RWPE2 (cell line): Measurements from ENCODE around the gene TGM2.

Experiments used
- ATAC-seq: fragments of 200-7000 bp; cut with Tn5 transposase; 3 replicates; pipeline ENCODE4 v1.9.1; 2021; ENCODE audit warnings: low read depth
- DNase-seq: peaks from one replicate; pipeline ENCODE4 v3.0.0-alpha.2; 2020; ENCODE audit warnings: low spot score
- H3K27ac ChIP-seq: fragments of 450-650 bp; 2 replicates; pipeline ENCODE4 v1.5.1; 2017; ENCODE audit warnings: mild to moderate bottlenecking; ENCODE audit not compliant: poor library complexity, severe bottlenecking
- H3K27me3 ChIP-seq: fragments of 250-450 bp; sonication (Bioruptor Pico); 2 replicates; pipeline ENCODE4 v1.5.1; 2021; ENCODE audit warnings: mild to moderate bottlenecking, moderate library complexity; ENCODE audit not compliant: insufficient read depth, poor library complexity, severe bottlenecking
- H3K36me3 ChIP-seq: fragments of 250-450 bp; sonication (Bioruptor Pico); 2 replicates; pipeline ENCODE4 v1.5.1; 2020; ENCODE audit warnings: low read depth, mild to moderate bottlenecking, moderate library complexity
- H3K4me1 ChIP-seq: fragments of 250-450 bp; sonication (Bioruptor Pico); 2 replicates; pipeline ENCODE4 v1.5.1; 2021; ENCODE audit warnings: mild to moderate bottlenecking, moderate library complexity; ENCODE audit not compliant: insufficient read depth, poor library complexity, severe bottlenecking
- H3K4me3 ChIP-seq: fragments of 250-450 bp; sonication (Bioruptor Pico); 2 replicates; pipeline ENCODE4 v1.5.1; 2021; ENCODE audit warnings: mild to moderate bottlenecking, moderate library complexity; ENCODE audit not compliant: severe bottlenecking
- H3K9me3 ChIP-seq: fragments of 250-450 bp; sonication (Bioruptor Pico); 2 replicates; pipeline ENCODE4 v1.5.1; 2021; ENCODE audit warnings: mild to moderate bottlenecking, moderate library complexity; ENCODE audit not compliant: severe bottlenecking
- CTCF ChIP-seq: fragments of 450-650 bp; IDR thresholded peaks from one replicate; pipeline ENCODE4 v1.5.1; 2017; ENCODE audit warnings: mild to moderate bottlenecking, moderate library complexity; ENCODE audit not compliant: poor library complexity, severe bottlenecking

The TGM2 gene

GRCh38 chr20:38141204-38141888 is 23.7 kb downstream of the TGM2 start:
- Histone ChIP-seq H3K27me3 (no peaks in the 10 kb centered on the region), H3K4me3 (no peak overlapping the region), H3K27ac (peak overlapping the region; percentile 94), H3K9me3 (no peaks in the 10 kb centered on the region), H3K4me1 (peaks cover 39% of the 10 kb centered on the region), H3K36me3 (peaks cover 16% of the 10 kb centered on the region)
- no peak for ATAC-seq
- peak; percentile 80 for DNase-seq
- TF ChIP-seq CTCF, result no peak

- Histone ChIP-seq H3K27me3 (no peaks in the 10 kb centered on the region), H3K4me1 (peaks cover 36% of the 10 kb centered on the region), H3K9me3 (no peaks in the 10 kb centered on the region), H3K36me3 (peaks cover 11% of the 10 kb centered on the region), H3K27ac (peak overlapping the region; percentile 94), H3K4me3 (no peak overlapping the region)
- no peak for TF ChIP-seq CTCF
- ATAC-seq (no peak), DNase-seq (peak; percentile 71)
These were observed 24.9 kb downstream of the TGM2 start for GRCh38 chr20:38139977-38140753.

GRCh38 chr20:38139156-38139912 is 25.7 kb downstream of the TGM2 start:
- no peak for ATAC-seq
- DNase-seq, result peak; percentile 78
- H3K36me3 ChIP-seq, result peaks cover 11% of the 10 kb centered on the region
- peak overlapping the region; percentile 94 for H3K27ac ChIP-seq
- H3K4me3 ChIP-seq, result no peak overlapping the region
- H3K4me1 ChIP-seq, result peaks cover 35% of the 10 kb centered on the region
- no peak for TF ChIP-seq CTCF
- H3K9me3 ChIP-seq, result no peaks in the 10 kb centered on the region
- H3K27me3 ChIP-seq, result no peaks in the 10 kb centered on the region

- no peak overlapping the region for H3K27ac ChIP-seq
These were observed 26.8 kb downstream of the TGM2 start for GRCh38 chr20:38138086-38138778.

More at GRCh38 chr20:38138086-38138778, 26.8 kb downstream of the TGM2 start:
- Histone ChIP-seq H3K9me3 (no peaks in the 10 kb centered on the region), H3K27me3 (no peaks in the 10 kb centered on the region), H3K4me3 (no peak overlapping the region), H3K4me1 (peaks cover 27% of the 10 kb centered on the region), H3K36me3 (peaks cover 11% of the 10 kb centered on the region)
- TF ChIP-seq CTCF, result no peak
- peak; percentile 78 for DNase-seq
- no peak for ATAC-seq
